GM18502 (cell line): ENCODE data around the gene ARF3.

Source experiments
- ATAC-seq: cut with Tn5 transposase; IDR thresholded peaks from one replicate; pipeline ENCODE4 v1.9.1; 2021; ENCODE audit warnings: mild to moderate bottlenecking; ENCODE audit not compliant: unreplicated experiment, poor library complexity

Gene ARF3

DNA sequence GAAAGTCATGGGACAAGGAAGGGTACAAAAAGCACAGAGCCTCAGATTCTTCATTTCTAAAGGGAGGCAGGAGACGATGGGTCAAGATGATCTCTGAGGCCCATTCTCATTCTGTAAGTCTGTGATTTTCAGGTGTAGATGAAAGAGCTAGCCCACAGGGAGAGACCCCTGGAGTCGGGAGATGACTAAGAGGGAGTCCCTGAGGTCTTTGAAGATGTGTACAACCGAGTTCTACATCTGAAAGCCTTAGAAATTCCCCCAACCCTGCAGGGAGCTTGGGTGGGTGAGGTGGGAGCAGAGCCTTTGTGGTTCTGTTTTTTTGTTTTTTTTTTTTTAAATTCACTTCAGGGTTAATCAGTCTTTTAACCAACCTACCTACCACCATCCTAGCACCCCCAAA, 11.2 kb upstream of the ARF3 start:
- ATAC-seq: no peak

DNA sequence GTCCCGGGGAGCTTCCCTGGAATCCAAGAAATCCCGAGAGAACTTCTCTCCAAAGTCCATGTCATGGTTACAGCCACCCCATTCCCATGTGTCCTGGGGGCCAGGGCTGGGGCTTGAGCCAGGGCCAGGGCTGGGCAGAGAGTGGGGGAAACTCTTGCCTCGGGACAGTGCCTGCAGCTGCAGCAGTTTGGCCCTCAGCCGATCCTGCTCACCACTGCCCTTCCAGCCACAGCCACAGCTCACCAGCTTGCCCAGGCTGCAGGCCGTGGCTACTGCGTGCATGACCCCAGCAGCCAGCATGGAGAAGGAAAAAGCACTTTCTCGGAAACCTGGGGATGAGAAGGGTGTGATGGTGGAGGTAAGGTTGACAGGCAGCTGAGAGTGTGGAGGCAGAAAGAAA, 10.7 kb upstream of the ARF3 start:
- ATAC-seq: no peak

DNA sequence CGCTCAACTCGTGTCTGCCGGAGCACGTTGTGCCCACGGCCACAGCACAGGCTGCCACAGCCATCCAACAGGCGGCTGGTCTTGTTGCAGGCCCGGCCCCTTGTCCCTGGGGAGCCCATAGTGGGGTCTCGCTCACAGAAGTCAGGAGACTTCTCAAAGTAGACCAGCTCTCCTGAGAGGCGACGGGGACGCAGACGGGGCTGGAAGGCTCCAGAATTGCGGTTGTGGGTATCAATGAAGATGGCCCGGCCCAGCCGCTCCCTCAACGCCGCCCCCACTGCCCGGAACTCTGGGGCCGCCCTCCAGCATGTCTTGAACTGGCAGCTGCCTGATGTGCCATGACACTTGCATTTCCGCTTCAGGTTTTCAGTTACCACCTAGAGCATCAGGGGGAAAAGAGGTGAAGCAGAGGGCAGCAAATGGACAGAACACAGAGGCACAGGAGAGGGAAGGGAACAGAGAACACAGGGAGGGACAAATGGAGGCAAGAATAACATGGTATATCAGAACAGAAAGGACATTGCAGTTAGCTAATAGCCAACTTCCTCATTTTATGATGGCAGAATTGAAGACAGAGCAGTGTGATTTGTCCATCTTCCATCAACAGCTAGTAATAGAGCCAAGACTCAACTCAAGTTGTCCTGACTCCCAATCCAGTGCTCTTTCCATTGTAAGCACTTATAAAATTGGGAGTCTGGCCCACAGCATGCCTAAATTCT, 9.0 kb upstream of the ARF3 start:
- no peak for ATAC-seq

DNA sequence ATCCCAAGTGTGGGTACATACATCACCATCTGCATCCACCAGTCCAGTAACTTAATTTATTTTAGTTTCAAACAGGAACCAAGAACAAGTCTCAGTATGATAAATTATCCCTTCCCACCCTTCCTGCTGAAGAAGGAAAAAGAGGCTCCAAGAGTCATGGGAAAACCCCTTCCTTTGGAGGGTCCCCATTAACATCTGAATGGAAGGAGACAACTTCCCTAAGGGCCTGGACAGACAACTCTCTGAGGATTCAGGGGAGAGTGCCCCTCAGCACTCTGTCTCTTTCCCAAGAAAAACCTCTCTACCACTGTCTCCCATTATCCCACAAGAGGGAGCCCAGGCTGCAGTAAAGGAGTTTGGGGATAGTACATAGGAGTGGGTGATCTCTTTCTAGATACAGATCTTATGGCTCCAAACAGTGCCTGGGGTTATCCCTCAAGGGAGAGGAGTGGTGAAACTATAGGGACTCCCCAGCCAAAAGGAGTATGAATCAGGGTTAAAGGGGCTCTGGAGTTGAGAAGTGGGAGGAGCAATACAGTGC, 8.1 kb upstream of the ARF3 start:
- ATAC-seq: no peak

DNA sequence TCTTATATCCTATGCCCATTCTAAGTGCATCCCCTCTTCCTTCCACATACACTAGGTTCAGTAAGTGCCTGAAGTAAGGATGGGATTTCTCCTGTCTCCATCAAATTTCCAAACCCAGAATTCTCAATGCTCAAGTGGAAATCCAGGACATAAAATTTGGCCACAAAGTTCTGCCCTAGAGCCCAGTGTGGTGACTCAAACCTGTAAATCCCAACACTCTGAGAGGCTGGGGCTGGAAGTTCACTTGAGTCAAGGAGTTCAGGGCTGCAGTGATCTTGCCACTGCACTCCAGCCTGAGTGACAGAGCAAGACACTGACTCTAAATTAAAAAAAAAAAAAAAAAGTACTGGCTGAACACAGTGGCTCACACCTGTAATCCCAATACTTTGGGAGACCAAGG, 4.5 kb upstream of the ARF3 start:
- no peak for ATAC-seq

DNA sequence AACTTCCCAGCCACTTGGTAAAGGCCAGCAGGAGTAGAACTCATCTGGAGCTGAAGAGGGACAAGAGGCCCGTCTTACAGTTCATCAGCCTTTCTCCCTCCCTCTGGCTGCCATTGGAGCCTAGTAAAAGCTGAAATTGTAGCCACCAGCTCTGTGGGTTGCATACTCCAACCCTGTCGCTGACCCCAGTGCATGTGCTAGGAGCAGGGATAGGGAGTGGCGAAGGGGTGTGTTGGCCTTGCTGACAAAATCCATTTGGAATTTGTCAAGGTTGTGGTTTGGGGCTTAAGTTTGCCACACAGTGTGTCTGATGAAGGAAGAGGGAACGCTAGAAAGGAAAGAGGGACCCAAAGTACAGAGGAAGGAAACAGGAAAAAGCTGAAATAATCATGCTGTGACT, 4.0 kb upstream of the ARF3 start:
- ATAC-seq: no peak

DNA sequence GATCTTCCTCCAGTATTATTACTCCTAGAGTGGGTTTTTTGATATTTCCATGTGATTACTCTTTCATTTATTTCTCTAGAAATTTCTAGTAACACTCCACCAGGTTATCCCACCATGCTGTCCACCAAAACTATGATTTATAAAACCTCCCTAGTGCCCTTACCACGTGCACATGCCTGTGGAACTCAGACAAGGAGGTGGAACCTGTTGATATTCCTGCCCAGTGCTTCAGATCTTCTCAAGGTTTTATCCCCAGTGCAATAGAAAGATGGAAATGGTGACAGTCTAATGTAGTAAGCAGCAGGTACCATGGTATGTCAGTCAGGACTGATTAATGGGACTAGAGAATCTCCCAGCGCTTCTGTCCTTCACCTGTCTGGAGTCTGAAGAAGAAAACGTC, 3.5 kb upstream of the ARF3 start:
- no peak for ATAC-seq

DNA sequence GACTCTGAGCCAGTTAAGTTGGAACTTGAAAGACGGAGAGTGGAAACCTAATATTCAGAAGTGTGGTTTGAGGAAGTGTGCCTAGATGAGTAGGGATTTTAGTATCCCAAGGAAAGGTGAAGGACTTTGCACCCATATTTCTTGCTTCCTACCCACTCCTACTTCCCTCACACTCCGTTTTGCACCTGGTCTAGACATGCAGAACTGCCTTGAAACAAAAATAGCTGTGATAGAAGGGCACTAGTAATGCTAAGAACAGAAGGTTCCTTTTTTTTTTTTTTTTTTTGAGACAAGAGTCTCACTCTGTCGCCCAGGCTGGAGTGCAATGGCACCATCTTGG, 732 bp upstream of the ARF3 start:
- no peak for ATAC-seq

DNA sequence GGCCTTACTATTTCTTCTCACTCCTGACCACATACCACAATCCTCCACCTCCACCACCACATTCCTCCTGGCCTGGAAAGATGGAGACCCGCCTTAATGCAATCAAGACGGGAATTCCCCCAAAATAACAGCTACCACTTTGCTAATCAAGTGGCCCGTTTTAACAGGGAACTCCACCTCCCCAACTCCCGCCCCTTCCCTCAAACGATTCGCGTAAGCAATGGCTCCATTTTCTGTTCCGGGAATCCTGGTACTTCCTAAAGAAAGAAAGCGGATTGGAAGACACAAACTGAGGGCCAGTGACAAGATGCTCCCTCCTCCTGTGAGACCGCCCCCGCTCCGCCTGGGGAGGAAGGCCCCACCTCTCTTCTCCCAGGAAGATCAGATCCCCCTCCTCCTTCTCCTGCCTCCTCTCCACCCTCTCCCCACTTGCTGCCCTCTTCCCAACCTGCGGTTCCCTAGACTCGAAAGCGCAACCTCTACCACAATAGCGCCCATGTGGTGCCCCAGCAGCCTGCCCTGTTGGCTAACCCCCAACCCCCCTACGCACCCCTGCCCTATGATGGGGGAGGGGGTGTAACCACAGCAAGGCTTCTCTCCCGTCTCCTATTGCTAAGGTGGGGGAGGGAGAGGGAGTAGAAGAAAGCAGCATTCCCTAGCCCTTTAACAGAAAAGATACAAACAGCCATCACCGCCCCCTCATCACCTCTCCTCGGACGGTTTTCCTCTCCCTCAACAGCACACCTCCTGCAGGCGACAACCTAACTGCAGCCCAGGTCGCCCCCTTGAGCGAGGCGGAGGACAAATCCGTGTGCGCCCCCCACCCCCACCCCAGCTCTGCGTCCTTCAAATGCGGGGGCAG, 777 bp downstream of the ARF3 start:
- peak; percentile 38 for ATAC-seq

DNA sequence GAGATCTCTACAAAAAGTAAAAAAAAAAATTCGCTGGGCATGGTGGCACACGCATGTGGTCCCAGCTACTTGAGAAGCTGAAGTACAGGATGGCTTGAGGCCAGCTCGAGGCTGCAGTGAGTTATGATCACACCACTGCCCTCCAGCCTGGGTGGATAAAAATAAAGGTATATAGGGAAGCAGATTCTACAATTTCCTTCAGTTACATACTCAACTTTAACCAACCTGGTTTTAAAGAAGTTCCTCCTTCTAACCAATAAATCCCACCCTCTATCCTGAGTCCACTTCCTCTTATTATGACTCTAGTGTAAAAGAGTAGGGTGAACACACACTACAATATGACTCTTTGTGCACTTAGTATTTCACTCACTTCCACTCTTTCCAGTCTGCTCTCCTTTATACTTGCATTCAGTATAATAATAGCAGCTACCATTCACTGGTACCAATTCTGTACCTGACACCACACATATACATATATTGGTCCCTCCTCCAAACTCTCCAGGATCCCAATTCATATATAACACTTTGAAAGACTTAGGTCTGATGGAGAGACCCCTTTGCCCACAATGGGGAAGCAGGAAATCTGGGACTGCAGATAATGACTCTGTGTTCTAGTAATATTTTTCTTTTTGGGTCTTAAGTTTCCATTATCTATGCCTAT, 2.3 kb downstream of the ARF3 start:
- no peak for ATAC-seq

DNA sequence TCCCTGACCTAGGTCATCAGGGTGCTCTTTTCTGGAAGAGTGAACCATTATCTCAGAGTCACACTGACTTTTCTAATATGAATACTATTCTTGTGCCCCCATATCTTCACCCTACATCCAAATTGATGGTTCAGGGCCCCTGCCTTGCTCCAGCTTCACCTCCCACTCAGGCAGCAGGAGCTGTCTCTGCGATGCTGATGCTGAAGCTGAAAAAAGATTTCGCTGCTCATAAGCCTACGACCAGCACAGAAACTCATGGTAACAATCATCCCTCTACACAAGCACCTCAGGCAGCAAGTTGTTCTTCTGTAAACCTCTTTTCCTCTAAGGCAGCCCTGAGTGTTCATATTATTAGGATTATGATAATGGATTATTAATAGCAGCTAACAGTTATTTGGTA, 3.2 kb downstream of the ARF3 start:
- no peak for ATAC-seq

DNA sequence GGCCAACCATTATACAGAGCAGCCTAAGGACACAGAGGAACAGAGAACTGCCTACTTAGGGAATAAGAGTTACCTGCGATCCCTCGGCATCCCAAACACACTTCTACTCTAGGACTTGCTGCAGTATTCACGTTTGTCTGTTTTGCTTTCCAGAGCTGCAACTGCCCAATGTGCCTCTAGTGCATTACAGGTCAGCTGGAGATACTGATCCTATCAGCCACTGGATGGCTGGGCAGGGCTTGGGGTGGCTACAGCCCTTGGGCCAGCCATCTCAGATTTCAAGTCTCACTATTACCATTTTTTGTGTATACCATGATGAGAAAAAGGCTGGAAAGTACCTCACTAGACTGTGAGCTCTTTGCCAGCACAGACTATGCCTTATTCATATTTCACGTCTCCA, 4.6 kb downstream of the ARF3 start:
- no peak for ATAC-seq

DNA sequence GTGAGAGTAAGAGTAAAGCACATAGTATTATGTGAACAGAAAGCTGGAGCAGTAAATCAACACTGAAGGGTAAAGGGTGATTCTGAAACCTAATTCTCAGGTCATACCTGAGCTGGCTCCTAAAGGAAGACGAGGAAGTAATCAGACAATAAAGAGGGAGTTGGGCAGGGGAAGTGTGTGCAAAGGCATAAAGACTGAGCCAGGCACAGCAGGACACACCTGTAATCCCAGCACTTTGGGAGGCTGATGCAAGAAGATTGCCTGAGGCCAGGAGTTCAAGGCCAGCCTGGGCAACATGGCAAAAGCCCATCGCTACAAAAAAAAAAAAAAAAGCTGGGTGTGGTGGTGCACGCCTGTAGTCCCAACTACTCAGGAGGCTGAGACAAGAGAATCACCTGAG, 9.6 kb downstream of the ARF3 start:
- no peak for ATAC-seq

DNA sequence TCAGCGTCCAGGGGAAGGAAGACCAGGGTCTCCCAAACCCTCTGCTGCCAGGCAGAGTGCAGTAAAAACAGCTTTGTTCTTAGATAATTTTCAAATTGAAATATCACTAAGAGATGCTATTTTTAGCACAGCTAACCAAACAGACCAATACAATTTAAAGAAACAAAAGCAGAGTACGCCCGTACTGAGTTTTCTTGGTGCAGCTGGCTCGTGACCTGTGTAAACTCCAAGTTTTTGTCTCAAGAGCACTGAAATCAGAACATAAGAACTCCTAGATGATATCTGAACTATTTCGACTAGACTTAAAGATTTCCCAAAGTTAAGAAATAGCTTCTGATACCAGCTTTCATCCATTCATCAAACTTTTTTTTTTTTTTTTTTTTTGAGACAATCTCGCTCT, 10.3 kb downstream of the ARF3 start:
- ATAC-seq: no peak

DNA sequence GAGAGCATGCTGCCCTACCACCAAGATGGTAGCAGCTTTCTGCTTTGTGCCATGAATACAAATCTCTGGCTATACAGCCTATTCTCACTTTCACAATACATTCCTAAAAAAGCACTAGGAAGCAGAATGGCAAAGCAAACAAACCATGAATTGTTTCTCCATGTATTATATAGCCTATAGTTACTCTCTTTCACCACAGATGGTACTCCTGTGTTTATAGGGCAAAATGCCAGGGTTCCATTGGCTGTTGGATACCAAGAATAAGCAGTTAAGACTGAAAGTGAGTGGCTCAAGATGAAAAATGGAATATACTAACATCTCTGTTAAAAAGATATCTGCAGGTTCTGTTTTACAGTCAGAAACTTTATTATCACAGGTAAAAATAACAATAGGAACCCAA, 11.1 kb downstream of the ARF3 start:
- no peak for ATAC-seq

DNA sequence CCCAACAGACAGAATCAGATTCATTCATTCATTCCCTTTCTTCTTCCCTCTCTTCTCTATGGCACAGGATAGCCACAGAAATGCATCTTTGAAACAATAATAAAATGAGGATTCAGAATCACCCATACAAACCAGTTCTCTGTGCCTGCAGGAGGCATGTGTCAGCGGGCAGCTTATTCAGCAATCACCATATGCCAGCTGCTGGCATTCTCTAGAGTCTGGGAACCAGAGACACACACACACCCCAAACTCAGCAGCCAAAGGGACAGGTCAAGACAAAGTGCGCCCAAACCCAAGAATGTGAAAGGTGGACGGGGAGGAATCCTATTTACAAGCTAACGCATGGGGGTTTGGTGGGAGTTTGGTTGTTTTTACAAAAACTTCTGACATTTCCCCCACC, 14.1 kb downstream of the ARF3 start:
- no peak for ATAC-seq

DNA sequence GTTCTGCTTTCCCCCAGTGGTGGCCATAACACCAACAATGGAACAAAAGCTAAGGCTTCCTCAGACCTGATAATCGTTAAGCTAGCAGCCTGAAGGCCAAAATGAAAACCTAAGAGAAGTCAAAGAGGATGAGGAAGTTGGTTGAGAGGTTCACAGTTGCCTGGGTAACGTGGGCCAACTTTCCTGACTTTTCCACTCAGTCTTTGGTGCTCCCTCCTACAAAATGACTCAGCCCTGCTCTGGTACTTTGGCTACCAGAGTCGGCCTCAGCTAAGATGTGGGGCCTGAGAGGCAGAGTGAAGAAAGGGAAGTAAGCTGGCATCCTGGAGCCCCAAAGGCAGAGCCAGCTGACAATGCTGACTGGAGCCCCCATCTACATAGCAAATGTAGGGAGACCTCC, 17.1 kb downstream of the ARF3 start:
- no peak for ATAC-seq

DNA sequence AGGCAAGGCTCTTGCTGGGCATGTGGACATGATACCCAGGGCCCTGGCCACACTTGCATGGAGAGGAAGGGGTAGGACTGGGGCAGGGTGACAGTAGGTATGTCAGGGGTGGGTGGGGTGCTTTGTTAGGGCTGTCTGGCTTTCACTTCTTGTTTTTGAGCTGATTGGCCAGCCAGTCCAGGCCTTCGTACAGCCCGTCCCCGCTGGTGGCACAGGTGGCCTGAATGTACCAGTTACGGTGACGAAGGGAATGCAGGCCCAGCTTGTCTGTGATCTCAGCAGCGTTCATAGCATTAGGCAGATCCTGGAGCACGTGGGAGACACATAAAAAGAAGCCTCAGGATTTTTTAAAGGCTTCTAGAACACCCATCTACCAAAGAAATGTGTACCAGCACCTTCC, 18.5 kb downstream of the ARF3 start:
- ATAC-seq: no peak

DNA sequence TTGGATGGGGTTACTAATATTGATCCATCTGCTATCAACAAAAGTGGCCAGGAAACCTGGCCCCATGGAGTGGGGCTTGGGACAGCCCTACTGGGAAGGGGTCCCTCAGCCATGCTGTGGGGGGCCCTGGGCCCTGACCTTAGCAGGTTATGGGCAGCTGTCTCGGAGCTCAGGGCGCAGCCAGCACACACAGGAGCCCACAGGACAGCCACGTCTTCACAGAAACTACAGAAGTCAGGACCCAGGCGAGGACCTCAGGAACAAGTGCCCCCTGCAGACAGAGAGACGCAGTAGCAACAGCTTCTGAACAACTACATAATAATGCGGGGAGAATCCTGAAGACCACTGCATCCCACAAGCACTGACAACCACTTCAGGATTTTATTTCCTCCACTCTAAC, 20.1 kb downstream of the ARF3 start:
- no peak for ATAC-seq

DNA sequence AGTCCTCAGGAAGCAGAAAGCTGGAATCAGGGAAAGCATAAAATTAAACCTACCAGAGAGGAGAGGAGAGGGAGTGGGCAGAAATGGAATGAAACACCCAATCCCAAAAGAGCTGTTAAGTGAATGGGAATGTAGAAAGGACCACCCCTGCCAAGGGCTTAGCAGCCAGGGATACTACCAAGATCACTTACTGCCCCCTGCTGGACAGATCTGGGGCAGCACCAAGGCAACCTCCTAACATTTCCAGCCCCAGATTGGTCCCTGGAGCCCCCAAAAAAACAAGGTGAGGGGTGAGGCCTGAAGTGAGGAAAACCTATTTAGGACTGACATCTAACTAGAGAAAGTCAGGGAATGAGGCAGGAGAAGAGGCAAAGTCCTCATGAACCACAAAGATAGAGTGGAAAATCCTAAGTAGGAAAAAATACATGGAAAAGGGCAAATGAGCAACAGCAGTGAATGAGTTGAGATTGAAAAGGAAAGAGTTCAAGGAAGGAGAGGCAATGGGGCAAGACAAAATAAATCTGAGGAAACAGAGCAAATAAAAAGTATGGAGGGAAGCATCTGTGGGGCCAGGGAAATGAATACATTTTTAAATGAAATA, 20.8 kb downstream of the ARF3 start:
- no peak for ATAC-seq

DNA sequence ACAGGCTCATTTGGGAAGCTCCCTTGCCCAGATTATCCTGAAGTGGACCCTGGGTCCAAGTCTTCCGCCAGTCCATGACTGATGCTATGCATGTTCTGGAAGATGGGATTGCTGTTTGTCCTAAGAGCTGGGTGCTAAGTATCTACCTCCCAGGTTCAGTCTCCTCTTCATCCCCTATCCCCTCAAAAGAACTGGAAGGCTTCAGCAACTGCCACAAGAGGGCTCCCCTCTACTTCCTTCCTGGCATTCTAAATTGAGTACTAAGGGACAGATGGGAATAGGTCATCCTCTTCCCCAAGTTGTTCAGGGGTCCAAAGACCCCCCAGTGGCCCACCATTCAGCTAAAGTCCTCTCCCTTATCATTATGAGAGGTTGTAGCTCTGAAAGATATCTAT, 23.0 kb downstream of the ARF3 start:
- no peak for ATAC-seq
